H1 (cell line): ENCODE measurements around the gene LHPP. TPM values are rescaled to one million over a fixed set of nuclear protein-coding genes. Genes with fewer than 3 reads are reported as not detected.

Experiments
- CTCF ChIA-PET: fragments of 300-600 bp; sonication (Branson Sonifier 250); formaldehyde crosslinking; loops from one replicate; lab custom pipeline; 2021; ENCODE audit not compliant: partially characterized antibody; lab: Charles Lee
- POLR2A ChIA-PET: fragments of 300-600 bp; sonication (Branson Sonifier 250); formaldehyde crosslinking; loops from one replicate; lab custom pipeline; 2021; ENCODE audit warnings: inconsistent platforms; ENCODE audit not compliant: partially characterized antibody; lab: Charles Lee
- DNase-seq, 2 experiments: peaks; one replicate each; pipeline versions ENCODE4 v3.0.0 to v3.0.0-alpha.2; 2010 to 2022; ENCODE audit warnings: low spot score in 2 of 2, low read depth in 1 of 2, mixed read lengths in 1 of 2
- FAIRE-seq: peaks from 2 replicates; lab custom pipeline; 2011; peaks lifted over from hg19 to GRCh38; lab: Jason Lieb, UNC
- H2AFZ ChIP-seq: 2 replicates; pipeline ENCODE4 v1.8.1; 2012; ENCODE audit warnings: low read length, inconsistent platforms
- H2AK5ac ChIP-seq: 2 replicates; pipeline ENCODE4 v1.6.1; 2013; ENCODE audit warnings: low read depth, low read length
- H2BK120ac ChIP-seq: replicated peaks from 2 replicates; pipeline ENCODE3; 2013; ENCODE audit warnings: low read depth, low read length, inconsistent platforms
- H2BK12ac ChIP-seq: 2 replicates; pipeline ENCODE4 v1.6.1; 2013; ENCODE audit warnings: low read depth, low read length
- H2BK15ac ChIP-seq: 2 replicates; pipeline ENCODE4 v1.6.1; 2013; ENCODE audit warnings: low read length
- H2BK20ac ChIP-seq: 2 replicates; pipeline ENCODE4 v1.6.1; 2013; ENCODE audit warnings: low read length
- H2BK5ac ChIP-seq: 2 replicates; pipeline ENCODE4 v1.6.1; 2013; ENCODE audit warnings: low read depth, low read length
- H3K14ac ChIP-seq: 2 replicates; pipeline ENCODE4 v1.6.1; 2013; ENCODE audit warnings: inconsistent platforms; ENCODE audit not compliant: insufficient read length
- H3K18ac ChIP-seq: 2 replicates; pipeline ENCODE4 v1.6.1; 2013; ENCODE audit warnings: low read length; ENCODE audit errors: extremely low read depth
- H3K23ac ChIP-seq: 2 replicates; pipeline ENCODE4 v1.6.1; 2013; ENCODE audit warnings: inconsistent platforms; ENCODE audit not compliant: insufficient read length
- H3K23me2 ChIP-seq: 2 replicates; pipeline ENCODE4 v1.6.1; 2013; ENCODE audit warnings: low read depth, low read length
- H3K27ac ChIP-seq: 2 replicates; pipeline ENCODE4 v1.6.1; 2011; ENCODE audit warnings: low read depth, low read length, inconsistent platforms
- H3K27me3 ChIP-seq, 4 experiments: replicated peaks in 1 of 4; 1 replicate in 1 of 4; 2 replicates in 3 of 4; pipeline versions ENCODE4 v1.6.1 to v1.8.1; 2011 to 2013; ENCODE audit warnings: low read length in 3 of 4, mild to moderate bottlenecking in 3 of 4, inconsistent platforms in 2 of 4, mixed read lengths in 2 of 4, moderate library complexity in 1 of 4; ENCODE audit not compliant: control insufficient read depth in 3 of 4, insufficient read depth in 3 of 4; ENCODE audit errors: extremely low read depth in 1 of 4
- H3K36me3 ChIP-seq, 4 experiments: 2 replicates each; pipeline versions ENCODE4 v1.6.1 to v1.8.1; 2011 to 2013; ENCODE audit warnings: mild to moderate bottlenecking in 4 of 4, low read length in 3 of 4, moderate library complexity in 2 of 4, control low read depth in 1 of 4, inconsistent platforms in 1 of 4; ENCODE audit not compliant: insufficient read depth in 4 of 4, control insufficient read depth in 2 of 4
- H3K4ac ChIP-seq: replicated peaks from 2 replicates; pipeline ENCODE3; 2013; ENCODE audit warnings: low read length, low read depth, mixed read lengths, inconsistent platforms; ENCODE audit not compliant: insufficient read length
- H3K4me1 ChIP-seq, 4 experiments: replicated peaks in 1 of 4; 1 replicate in 1 of 4; 2 replicates in 3 of 4; pipeline versions ENCODE4 v1.6.1 to v1.8.1; 2011 to 2013; ENCODE audit warnings: low read length in 3 of 4, inconsistent platforms in 2 of 4, mixed read lengths in 1 of 4; ENCODE audit not compliant: insufficient read depth in 4 of 4, control insufficient read depth in 3 of 4
- H3K4me2 ChIP-seq, 2 experiments: 2 replicates each; pipeline versions ENCODE4 v1.6.1 to v1.8.1; 2011 to 2013; ENCODE audit warnings: low read depth in 2 of 2, low read length in 2 of 2, control low read depth in 1 of 2, inconsistent platforms in 1 of 2, mild to moderate bottlenecking in 1 of 2; ENCODE audit not compliant: insufficient read depth in 1 of 2
- H3K4me3 ChIP-seq, 4 experiments: fragments of 200-600, 300-600 bp in 1 of 4; sonication (generic), shearing (Covaris generic), sonication (Bioruptor Twin) in 1 of 4; 2 replicates each; pipeline versions ENCODE4 v1.5.1 to v1.8.1; 2011 to 2016; ENCODE audit warnings: low read length in 4 of 4, low read depth in 3 of 4, control low read depth in 2 of 4, inconsistent platforms in 2 of 4, mild to moderate bottlenecking in 2 of 4, mixed read lengths in 1 of 4, moderate library complexity in 1 of 4; ENCODE audit not compliant: insufficient read depth in 2 of 4; ENCODE audit errors: extremely low read depth in 1 of 4
- H3K56ac ChIP-seq: replicated peaks from 2 replicates; pipeline ENCODE3; 2013; ENCODE audit warnings: low read depth, mild to moderate bottlenecking, mixed read lengths, low read length, inconsistent platforms; ENCODE audit not compliant: insufficient read length
- H3K79me1 ChIP-seq: 2 replicates; pipeline ENCODE4 v1.6.1; 2013; ENCODE audit warnings: low read depth, low read length, control low read depth
- H3K79me2 ChIP-seq, 2 experiments: 2 replicates each; pipeline versions ENCODE4 v1.6.1 to v1.8.1; 2012 to 2013; ENCODE audit warnings: low read length in 2 of 2, mild to moderate bottlenecking in 2 of 2, inconsistent platforms in 1 of 2; ENCODE audit not compliant: insufficient read depth in 2 of 2, control insufficient read depth in 1 of 2
- H3K9ac ChIP-seq, 4 experiments: replicated peaks in 1 of 4; 1 replicate in 1 of 4; 2 replicates in 3 of 4; pipeline versions ENCODE4 v1.6.1 to v1.8.1; 2011 to 2013; ENCODE audit warnings: low read depth in 3 of 4, low read length in 3 of 4, control low read depth in 2 of 4, mild to moderate bottlenecking in 2 of 4, moderate library complexity in 2 of 4, inconsistent platforms in 1 of 4; ENCODE audit errors: extremely low read depth in 1 of 4
- H3K9me3 ChIP-seq, 2 experiments: 2 replicates each; pipeline versions ENCODE4 v1.6.1 to v1.8.1; 2012 to 2013; ENCODE audit warnings: mild to moderate bottlenecking in 2 of 2, moderate library complexity in 2 of 2, control low read depth in 1 of 2, inconsistent platforms in 1 of 2, low read depth in 1 of 2, low read length in 1 of 2, mixed read lengths in 1 of 2; ENCODE audit not compliant: insufficient read depth in 2 of 2
- H4K20me1 ChIP-seq, 2 experiments: replicated peaks in 1 of 2; 2 replicates each; pipeline versions ENCODE3 to v1.8.1; 2011 to 2013; ENCODE audit warnings: inconsistent platforms in 2 of 2, low read length in 2 of 2, mild to moderate bottlenecking in 1 of 2; ENCODE audit not compliant: insufficient read depth in 2 of 2, control insufficient read depth in 1 of 2
- H4K5ac ChIP-seq: 2 replicates; pipeline ENCODE4 v1.6.1; 2013; ENCODE audit warnings: low read length, low read depth, mixed read lengths, inconsistent platforms; ENCODE audit not compliant: insufficient read length
- H4K8ac ChIP-seq: 2 replicates; pipeline ENCODE4 v1.8.0; 2013; ENCODE audit warnings: mild to moderate bottlenecking, moderate library complexity, low read length, inconsistent platforms; ENCODE audit not compliant: insufficient read depth; ENCODE audit errors: extremely low read depth
- H4K91ac ChIP-seq: replicated peaks from 2 replicates; pipeline ENCODE3; 2013; ENCODE audit warnings: low read length, mixed read lengths, inconsistent platforms; ENCODE audit not compliant: insufficient read length
- CHD1 ChIP-seq: IDR thresholded peaks from 2 replicates; pipeline ENCODE4 v1.6.1; 2012; ENCODE audit warnings: low read depth, low read length, improper control_type of control experiment
- CHD2 ChIP-seq: IDR thresholded peaks from 2 replicates; pipeline ENCODE4 v1.6.1; 2012; ENCODE audit warnings: low read length, improper control_type of control experiment
- EGR1 ChIP-seq: IDR thresholded peaks from 2 replicates; pipeline ENCODE4 v1.6.1; 2011; ENCODE audit warnings: low read depth, low read length, borderline replicate concordance
- JUND ChIP-seq: IDR thresholded peaks from 2 replicates; pipeline ENCODE4 v1.6.1; 2011; ENCODE audit warnings: mild to moderate bottlenecking, improper control_type of control experiment, low read length
- NANOG ChIP-seq: IDR thresholded peaks from 2 replicates; pipeline ENCODE4 v1.6.1; 2011; ENCODE audit warnings: low read length, low read depth, mild to moderate bottlenecking, inconsistent platforms; ENCODE audit not compliant: insufficient read depth, poor library complexity, severe bottlenecking
- SRF ChIP-seq: IDR thresholded peaks from 2 replicates; pipeline ENCODE4 v1.6.1; 2011; ENCODE audit warnings: mild to moderate bottlenecking, low read depth, low read length, moderate library complexity
- TEAD4 ChIP-seq: IDR thresholded peaks from 2 replicates; pipeline ENCODE4 v1.6.1; 2012; ENCODE audit warnings: low read depth, low read length, inconsistent platforms, mixed read lengths
- YY1 ChIP-seq: IDR thresholded peaks from 2 replicates; pipeline ENCODE4 v1.6.1; 2011; ENCODE audit warnings: low read depth, mild to moderate bottlenecking, low read length
- ZNF274 ChIP-seq: IDR thresholded peaks from 2 replicates; pipeline ENCODE4 v1.7.0; 2012; ENCODE audit warnings: low read length, borderline replicate concordance; ENCODE audit errors: extremely low read depth
- WGBS, 2 experiments: shearing (Covaris generic) in 1 of 2; methylation state at CpG; one replicate each; pipeline versions ENCODE4 v1.1.6 to v1.1.7; 2013 to 2015; ENCODE audit warnings: low lambda C conversion rate in 2 of 2, mixed read lengths in 2 of 2, inconsistent platforms in 1 of 2, low coverage in 1 of 2, missing lambda C conversion rate in 1 of 2; ENCODE audit not compliant: insufficient replicate concordance in 2 of 2, insufficient coverage in 1 of 2, insufficient read length in 1 of 2; ENCODE audit errors: extremely low coverage in 1 of 2, missing lambda C conversion rate in 1 of 2; 5-methylcytosine and 5-hydroxymethylcytosine counted together
- polyA plus RNA-seq, 7 experiments: library from polyadenylated mRNA; depleted of rRNA in 3 of 7; stranded (reverse) in 5 of 7; unstranded in 2 of 7; fragments of >200 nt in 5 of 7; fragments of 200-250 nt in 2 of 7; gene quantifications; 1 replicate in 5 of 7; 2 replicates in 1 of 7; 4 replicates in 1 of 7; pipeline versions ENCODE4 v1.2.1 to v1.2.3, GENCODE V29; 2011 to 2013; ENCODE audit warnings: missing spikeins in 2 of 7, mixed read lengths in 2 of 7
- total RNA-seq: library from RNA; stranded (reverse); fragmentation: NEBNext Ultra II Directional; extraction: Animal tissue kit (Norgen Biotek cat#: 25700); gene quantifications from 2 replicates; pipeline ENCODE4 v1.2.1, GENCODE V29; 2021
- TF ChIP-seq, protein P1 (sequence below), 3 experiments: IDR thresholded peaks; 1 replicate in 2 of 3; 2 replicates in 1 of 3; pipeline versions ENCODE4 v1.5.1 to v1.6.1; 2011; ENCODE audit warnings: low read length in 3 of 3, mild to moderate bottlenecking in 3 of 3, inconsistent platforms in 2 of 3, low read depth in 1 of 3, moderate library complexity in 1 of 3; ENCODE audit not compliant: insufficient read depth in 1 of 3; ENCODE audit errors: control extremely low read depth in 1 of 3

LHPP gene
- total and polyA plus RNA-seq, 2 of the 8 experiments (the other 6 are each of a cell fraction or from before 2014, with no cell fraction given): 26.0 to 45.0 TPM

DNA sequence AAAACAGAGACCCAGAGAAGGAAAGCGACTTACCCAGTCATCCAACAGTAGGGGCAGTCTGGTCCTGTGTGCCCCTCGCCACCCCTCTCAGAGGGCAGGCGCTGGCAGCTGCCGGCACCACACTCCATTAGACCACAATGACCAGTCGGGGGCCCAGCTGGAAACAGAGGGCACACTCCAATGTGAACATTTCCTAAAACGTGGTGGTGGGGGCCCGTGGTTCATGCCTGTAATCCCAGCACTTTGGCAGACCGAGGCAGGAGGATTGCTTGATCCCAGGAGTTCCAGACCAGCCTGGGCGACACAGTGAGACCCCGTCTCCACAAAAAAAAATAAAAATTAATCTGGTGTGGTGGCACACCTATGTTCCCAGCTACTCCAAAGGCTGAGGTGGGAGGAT lies 42.0 kb upstream of the LHPP start:
- H4K91ac ChIP-seq: peak overlapping the region; percentile 93
- peaks cover 0 to 2% (median 0%) of the 10 kb centered on the region in 4 experiments; a peak in 1 of 7 replicates for H3K27me3 ChIP-seq
- H4K8ac ChIP-seq: no peak overlapping the region
- CTCF ChIA-PET: interaction anchor here (0.8 to 2.7 kb wide), 11 partner anchors 8 to 425 kb away, joined by 3 to 9 read pairs (median 4); no protein-coding TSS in a partner anchor
- H3K23me2 ChIP-seq: peaks cover 7% of the 10 kb centered on the region; the same call in 1 of the 2 replicates
- H3K4me2 ChIP-seq: peak overlapping the region; percentile 56 to 75
- H3K56ac ChIP-seq: no peak overlapping the region
- no peak overlapping the region for H3K9ac ChIP-seq
- 87% methylated on average over 10 of the region's 10 CpGs; no CpG with 5 or more reads in 1 of the 2 experiments for WGBS, 2 experiments
- no peak overlapping the region for H2BK120ac ChIP-seq
- H2AK5ac ChIP-seq: peak overlapping the region; percentile 70; the same call in 1 of the 2 replicates
- no peaks in the 10 kb centered on the region for H3K9me3 ChIP-seq
- H2BK20ac ChIP-seq: 0 out of 2 replicates have a peak overlapping the region, but pooled peaks have one; percentile 48
- peak overlapping the region; percentile 90 for H2BK12ac ChIP-seq
- H3K18ac ChIP-seq: no peak overlapping the region
- H2BK5ac ChIP-seq: no peak overlapping the region
- no peaks in the 10 kb centered on the region for H3K36me3 ChIP-seq
- POLR2A ChIA-PET: interaction anchor here (0.8 to 4.7 kb wide), 11 partner anchors 9 to 117 kb away, joined by 3 to 43 read pairs (median 8); partner anchors contain the start of genes LHPP and NKX1-2
- no peak overlapping the region for H4K5ac ChIP-seq
- no peak for DNase-seq
- H3K79me1 ChIP-seq: no peaks in the 10 kb centered on the region
- H2AFZ ChIP-seq: no peak overlapping the region
- no peak overlapping the region for H3K23ac ChIP-seq
- H3K27ac ChIP-seq: no peak overlapping the region
- no peak overlapping the region for H3K4ac ChIP-seq
- peaks cover 0 to 5% of the 10 kb centered on the region in 2 experiments for H4K20me1 ChIP-seq
- peaks cover 2 to 5% (median 4%) of the 10 kb centered on the region in 4 experiments; a peak in 5 of 7 replicates for H3K4me1 ChIP-seq
- peak overlapping the region in 1 of 4 experiments; percentile 79; a peak in 3 of 8 replicates for H3K4me3 ChIP-seq
- FAIRE-seq: no peak
- peaks cover 0 to 30% of the 10 kb centered on the region in 2 experiments; a peak in 3 of 4 replicates for H3K79me2 ChIP-seq
- no peak overlapping the region for H3K14ac ChIP-seq
- peak overlapping the region; percentile 72 for H2BK15ac ChIP-seq
- no peak for TF ChIP-seq SRF
- TF ChIP-seq CHD2: no peak
- no peak for TF ChIP-seq TEAD4
- TF ChIP-seq ZNF274: no peak
- TF ChIP-seq EGR1: no peak
- TF ChIP-seq CHD1: no peak
- TF ChIP-seq, protein P1, sequence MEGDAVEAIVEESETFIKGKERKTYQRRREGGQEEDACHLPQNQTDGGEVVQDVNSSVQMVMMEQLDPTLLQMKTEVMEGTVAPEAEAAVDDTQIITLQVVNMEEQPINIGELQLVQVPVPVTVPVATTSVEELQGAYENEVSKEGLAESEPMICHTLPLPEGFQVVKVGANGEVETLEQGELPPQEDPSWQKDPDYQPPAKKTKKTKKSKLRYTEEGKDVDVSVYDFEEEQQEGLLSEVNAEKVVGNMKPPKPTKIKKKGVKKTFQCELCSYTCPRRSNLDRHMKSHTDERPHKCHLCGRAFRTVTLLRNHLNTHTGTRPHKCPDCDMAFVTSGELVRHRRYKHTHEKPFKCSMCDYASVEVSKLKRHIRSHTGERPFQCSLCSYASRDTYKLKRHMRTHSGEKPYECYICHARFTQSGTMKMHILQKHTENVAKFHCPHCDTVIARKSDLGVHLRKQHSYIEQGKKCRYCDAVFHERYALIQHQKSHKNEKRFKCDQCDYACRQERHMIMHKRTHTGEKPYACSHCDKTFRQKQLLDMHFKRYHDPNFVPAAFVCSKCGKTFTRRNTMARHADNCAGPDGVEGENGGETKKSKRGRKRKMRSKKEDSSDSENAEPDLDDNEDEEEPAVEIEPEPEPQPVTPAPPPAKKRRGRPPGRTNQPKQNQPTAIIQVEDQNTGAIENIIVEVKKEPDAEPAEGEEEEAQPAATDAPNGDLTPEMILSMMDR (IDR thresholded peaks at IDR 0.05; ENCODE audit: control extremely low read depth in 1 of 3, insufficient read depth in 1 of 3, low read depth in 1 of 3, low read length in 3 of 3): no peak
- TF ChIP-seq NANOG: no peak
- no peak for TF ChIP-seq YY1
- no peak for TF ChIP-seq JUND
